GM12873 (cell line): ENCODE results near the gene CDKN2B-AS1.

Experiments
- CTCF ChIP-seq: IDR thresholded peaks from 2 replicates; pipeline ENCODE4 v1.5.1; 2012; ENCODE audit warnings: low read depth, mild to moderate bottlenecking, moderate library complexity, low read length, control low read depth; ENCODE audit not compliant: insufficient read depth; ENCODE audit errors: missing control alignments

The CDKN2B-AS1 gene

DNA sequence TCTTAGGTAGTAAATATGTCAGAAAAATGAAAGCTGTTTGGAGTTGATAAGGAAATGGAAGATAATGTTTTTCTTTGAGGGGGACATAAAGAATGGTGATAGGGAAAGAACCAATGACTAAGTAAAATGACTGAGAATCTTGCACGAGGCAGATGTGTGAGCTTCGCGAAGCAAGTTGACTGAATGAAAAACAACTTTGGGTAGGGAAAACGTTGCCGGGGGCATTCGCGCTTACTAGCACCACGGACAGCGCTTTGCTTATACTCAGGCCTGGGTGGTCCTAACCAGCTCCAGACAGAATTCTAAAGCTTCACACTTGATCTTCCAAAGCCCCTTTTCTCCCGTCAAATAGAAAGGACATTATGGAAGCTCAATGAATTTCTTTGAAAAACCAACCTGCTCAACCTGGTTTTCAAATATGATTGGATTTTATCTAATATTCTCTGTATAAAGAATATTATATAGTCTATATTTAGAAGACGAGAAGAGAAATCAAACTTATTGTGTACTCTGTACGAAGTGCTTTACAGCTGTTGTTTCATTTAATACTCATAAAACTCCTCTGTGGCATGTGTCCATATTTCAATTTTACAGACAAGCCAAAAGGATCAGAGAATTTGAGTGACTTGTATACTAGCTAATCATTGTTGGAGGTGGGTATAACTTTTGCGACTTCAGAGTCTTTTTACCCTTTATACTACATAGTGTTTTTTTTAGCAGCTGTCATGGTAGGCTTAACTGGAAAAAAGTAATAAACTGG lies 16.5 kb downstream of the CDKN2B-AS1 start:
- no peak for TF ChIP-seq CTCF

DNA sequence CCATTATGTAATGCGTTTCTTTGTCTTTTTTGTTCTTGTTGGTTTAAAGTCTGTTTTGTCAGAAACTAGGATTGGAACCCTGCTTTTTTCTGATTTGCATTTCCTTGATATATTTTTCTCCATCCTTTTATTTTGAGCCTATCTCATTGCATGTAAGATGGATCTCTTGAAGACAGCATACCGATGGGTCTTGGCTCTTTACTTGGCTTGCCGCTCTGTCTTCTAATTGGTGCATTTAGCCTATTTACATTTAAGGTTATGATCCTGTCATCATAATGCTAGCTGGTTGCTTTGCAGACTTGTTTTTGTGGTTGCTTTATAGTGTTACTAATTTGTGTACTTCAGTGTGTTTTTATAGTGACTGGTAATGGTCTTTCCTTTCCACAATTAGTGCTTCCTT lies 27.8 kb downstream of the CDKN2B-AS1 start:
- no peak for TF ChIP-seq CTCF

DNA sequence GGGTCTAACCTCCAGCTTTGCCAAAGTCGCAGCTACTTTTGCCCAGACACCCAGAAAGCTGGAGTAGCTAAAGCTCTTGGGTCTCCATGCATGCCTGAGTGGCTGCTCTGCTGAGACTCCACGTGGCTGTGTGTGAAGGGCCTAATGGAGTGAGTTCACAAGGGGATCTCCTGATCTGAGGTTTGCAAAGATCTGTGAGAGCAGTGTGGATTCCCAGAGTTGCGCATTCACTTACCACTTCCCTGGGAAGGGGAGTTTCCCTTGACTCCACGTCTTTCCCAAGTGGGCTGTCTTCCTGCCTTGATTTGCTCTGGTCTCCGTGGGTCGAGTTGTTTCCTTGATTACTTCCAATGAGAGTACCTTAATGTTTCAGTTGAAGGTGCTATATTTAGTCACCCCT lies 32.1 kb downstream of the CDKN2B-AS1 start:
- TF ChIP-seq CTCF: no peak

GRCh38 chr9:22028394-22028793 lies 33.8 kb downstream of the CDKN2B-AS1 start:
- TF ChIP-seq CTCF: no peak

- TF ChIP-seq CTCF: no peak
These were observed 34.6 kb downstream of the CDKN2B-AS1 start for GRCh38 chr9:22029231-22029630.

GRCh38 chr9:22030101-22030598 lies 35.6 kb downstream of the CDKN2B-AS1 start:
- no peak for TF ChIP-seq CTCF

- TF ChIP-seq CTCF: no peak
These were observed 37.2 kb downstream of the CDKN2B-AS1 start for GRCh38 chr9:22031655-22032411.
